HG03520 (cell line): ENCODE measurements around the gene LYRM1.

ENCODE experiments used
- ATAC-seq: cut with Tn5 transposase; IDR thresholded peaks from one replicate; pipeline ENCODE4 v1.9.1; 2021; ENCODE audit warnings: mild to moderate bottlenecking, moderate library complexity; ENCODE audit not compliant: unreplicated experiment

LYRM1 gene

GRCh38 chr16:20871941-20872815 lies 28.4 kb upstream of the LYRM1 start:
- ATAC-seq: no peak

DNA sequence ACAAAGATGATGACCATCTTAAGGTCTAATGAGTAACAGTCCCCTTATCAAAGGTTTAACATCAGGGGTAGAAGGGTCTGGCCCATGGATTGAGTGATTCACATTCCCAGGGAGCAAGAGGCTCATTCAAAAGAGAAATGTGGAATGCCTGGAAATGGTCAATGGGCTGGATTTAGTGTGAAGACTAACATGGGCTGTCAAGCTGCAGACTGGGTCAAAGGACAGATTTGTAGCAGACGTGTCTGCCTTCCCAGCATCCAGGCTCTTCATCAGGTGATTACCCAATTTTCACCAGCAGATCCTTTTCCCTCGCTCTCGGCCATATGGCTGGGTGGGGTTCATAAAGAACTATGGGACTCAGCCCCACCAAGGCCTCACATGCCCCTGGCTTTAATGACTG lies 27.2 kb upstream of the LYRM1 start:
- ATAC-seq: no peak

DNA sequence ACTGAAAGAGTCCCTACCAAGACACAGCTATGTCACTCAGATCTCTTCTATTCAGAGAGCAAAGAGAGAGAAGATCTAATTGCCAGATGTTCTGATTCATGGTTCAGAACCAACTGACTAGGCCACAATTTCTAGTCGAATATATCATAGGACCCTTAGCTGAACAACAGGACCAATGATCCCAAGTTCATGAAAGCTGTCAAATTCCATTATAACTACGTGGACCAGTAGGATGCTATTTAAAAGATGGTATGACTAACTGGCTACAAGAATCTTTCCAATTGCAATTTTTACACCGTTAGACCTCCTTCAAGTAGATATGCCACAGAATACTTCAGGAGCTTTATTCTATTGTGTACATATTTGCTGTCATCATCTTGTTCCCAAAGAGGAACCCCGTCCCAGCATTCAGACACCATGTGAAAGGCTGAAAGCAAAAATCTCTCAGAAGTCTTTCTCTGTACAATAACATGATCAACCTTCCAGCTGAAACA lies 26.4 kb upstream of the LYRM1 start:
- ATAC-seq: no peak

DNA sequence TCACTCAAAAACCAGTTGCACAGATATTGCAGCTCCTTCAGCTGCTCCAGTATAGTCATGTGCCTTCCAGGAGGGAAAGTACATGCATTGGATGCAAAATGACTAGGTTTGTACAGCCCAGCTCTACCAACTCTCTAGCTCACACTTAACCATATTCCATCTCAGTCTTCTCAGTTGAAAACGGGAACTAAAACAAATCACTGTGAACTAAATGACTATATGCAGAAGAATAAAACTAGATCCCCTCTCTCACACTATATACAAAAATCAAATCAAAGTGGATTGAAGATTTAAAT lies 25.3 kb upstream of the LYRM1 start:
- ATAC-seq: no peak

DNA sequence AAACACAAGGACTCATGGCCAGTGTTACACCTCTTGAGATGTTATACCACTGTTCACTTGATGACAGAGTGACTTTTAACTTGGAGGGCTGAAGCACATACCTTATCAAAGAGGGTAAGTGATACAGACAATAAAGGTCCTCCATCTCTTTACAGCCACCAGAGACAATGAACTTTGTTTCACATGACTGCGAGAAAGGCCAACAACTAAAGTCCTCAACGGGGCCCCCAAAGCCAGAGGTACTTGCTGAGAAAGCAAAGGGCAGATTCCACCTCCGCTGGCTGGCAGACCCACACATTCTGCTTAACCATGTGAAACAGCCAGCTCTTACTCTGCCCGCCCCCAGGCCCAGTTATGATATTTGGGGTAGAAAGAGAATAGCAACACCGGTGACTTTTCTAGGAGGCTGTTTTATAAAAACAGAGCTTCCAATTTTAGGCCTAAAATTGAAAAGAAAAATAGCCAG lies 21.9 kb upstream of the LYRM1 start:
- no peak for ATAC-seq

- no peak for ATAC-seq
Observed at GRCh38 chr16:20879175-20880040, 21.2 kb upstream of the LYRM1 start.

GRCh38 chr16:20880867-20881502 lies 19.6 kb upstream of the LYRM1 start:
- ATAC-seq: no peak

- ATAC-seq: no peak
Observed at GRCh38 chr16:20881503-20881878, 19.1 kb upstream of the LYRM1 start.

DNA sequence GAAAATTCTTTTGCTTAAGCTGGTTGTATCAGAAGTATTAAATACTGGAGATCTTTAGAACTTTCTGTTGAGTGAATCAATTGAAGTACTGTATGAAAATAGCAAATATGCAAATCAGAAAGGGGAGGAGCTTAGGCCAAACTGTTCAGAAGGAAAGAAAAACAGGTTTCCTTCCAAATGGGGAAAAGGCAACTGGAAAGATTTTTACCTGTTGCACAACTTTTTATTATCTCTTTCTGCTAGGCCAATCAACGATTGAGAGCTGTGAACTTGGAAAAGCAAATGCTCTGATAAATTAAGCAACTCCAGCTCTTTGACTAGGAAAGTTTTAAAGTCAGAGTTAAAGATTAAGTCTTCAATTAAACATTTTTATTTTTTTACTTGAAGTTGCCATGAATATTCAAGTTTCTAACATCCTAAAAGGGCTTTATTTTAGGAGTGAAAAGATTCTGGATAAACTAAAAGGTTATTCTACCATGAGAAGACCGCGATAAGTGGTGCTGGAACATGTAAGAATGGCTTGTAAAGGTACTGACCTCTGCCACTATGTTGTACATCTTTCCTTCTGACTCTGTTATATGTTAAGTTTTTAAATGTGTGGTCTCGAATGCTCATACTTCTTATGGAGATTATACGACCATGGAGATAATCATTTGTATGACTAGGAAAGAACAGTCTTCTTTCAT lies 16.9 kb upstream of the LYRM1 start:
- ATAC-seq: no peak

- no peak for ATAC-seq
Observed at GRCh38 chr16:20884240-20884556, 16.4 kb upstream of the LYRM1 start.

DNA sequence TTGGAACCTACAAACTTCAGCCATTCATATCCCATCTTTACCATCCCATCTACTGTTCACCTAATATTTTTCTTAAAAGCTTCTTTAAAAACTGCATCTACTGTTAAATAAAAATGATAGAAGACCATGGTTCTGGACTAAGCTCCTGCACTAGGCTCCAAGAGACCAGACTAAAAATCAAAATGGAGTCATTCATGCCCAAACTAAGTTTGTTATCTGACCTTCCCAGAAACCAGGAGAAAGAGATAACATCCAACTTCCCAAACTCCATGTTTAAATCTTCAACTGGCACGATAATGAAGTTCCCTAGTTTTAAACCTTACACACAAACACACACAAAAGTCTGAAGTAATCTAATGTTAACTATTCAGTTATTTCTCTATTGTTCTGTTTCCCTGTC lies 14.3 kb upstream of the LYRM1 start:
- no peak for ATAC-seq

DNA sequence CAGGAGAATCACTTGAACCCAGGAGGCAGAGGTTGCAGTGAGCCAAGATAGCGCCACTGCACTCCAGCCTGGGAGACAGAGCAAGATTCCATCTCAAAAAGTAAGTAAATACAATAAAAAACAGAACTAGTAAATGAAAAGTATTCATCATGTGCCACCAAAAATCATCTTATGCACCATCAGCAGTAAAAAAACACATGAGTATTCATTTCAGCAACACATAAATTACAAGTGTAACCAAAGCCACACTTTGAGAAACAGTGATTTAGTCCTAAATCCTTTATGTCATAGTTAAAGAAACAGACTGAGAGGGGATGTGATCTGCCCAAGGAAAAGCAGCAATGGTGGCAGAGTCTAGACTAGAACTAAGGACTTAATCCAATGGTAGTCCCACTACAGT lies 13.4 kb upstream of the LYRM1 start:
- no peak for ATAC-seq

DNA sequence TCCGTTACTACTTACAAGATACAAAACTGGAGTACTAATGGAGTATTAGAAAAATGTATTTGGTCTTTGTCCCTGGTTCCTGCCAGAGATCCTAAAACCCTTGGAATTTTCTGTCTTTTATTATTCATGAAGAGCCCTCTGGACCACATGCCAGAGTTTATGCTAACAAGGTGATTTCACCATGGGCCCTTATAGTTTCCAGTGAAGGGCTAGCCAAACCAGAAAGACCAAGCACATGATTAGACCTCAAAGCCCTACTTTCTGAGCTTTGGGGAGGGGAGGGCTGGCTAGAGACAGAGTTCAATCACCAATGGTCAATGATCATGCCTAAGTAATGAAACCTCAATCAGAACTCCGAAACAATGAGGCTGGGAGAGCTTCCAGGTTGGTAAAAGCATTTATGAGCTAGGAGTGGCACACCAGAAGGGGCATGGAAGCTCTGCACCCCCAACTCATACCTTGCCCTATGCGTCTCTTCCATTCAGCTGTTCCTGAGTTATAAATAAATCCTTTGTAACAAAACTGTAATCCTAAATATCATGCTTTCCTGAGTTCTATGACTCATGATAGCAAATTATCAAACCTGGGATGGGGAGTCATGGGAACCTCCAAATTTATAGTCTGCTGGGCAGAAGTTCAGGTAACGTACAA lies 10.8 kb upstream of the LYRM1 start:
- ATAC-seq: no peak

GRCh38 chr16:20894388-20894787 lies 6.2 kb upstream of the LYRM1 start:
- no peak for ATAC-seq

GRCh38 chr16:20897253-20897897 lies 3.2 kb upstream of the LYRM1 start:
- ATAC-seq: no peak

DNA sequence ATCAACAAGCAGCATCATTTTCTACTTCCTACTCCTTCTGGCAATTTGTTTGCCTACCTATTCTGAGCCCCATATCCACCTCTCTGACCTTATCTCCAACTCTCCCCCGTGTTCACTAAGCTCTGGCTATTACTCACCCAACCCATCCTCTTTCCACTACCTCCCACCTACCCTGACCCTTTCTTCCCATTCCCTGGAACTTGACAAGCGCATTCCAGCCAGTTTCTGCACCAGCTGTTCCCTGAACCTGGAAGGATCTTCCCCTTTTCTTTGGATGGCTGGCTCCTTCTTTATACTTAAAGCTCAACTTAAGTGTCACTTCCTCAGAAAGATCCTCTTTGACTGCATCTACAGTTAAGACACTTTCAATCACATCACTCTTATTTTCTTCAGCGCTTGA lies 2.6 kb upstream of the LYRM1 start:
- no peak for ATAC-seq

DNA sequence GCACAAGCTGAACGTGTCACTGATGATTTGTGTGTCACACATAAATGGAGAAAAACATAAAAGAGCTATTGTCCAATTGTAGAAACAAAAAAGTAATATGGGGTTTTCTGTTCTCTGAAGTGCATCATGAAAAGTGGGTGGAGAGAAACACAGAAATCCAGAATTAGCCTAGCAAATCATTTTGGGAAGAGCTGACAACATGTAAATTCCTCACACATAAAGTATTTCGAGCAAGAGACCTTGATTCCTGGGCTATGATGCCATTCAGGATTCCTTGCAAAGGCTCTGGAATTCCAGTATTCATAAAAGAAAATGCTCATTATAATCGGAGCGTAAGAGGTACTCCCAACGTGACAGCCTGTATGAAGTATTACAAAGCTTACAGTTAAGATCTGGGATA lies 1.5 kb upstream of the LYRM1 start:
- ATAC-seq: no peak

DNA sequence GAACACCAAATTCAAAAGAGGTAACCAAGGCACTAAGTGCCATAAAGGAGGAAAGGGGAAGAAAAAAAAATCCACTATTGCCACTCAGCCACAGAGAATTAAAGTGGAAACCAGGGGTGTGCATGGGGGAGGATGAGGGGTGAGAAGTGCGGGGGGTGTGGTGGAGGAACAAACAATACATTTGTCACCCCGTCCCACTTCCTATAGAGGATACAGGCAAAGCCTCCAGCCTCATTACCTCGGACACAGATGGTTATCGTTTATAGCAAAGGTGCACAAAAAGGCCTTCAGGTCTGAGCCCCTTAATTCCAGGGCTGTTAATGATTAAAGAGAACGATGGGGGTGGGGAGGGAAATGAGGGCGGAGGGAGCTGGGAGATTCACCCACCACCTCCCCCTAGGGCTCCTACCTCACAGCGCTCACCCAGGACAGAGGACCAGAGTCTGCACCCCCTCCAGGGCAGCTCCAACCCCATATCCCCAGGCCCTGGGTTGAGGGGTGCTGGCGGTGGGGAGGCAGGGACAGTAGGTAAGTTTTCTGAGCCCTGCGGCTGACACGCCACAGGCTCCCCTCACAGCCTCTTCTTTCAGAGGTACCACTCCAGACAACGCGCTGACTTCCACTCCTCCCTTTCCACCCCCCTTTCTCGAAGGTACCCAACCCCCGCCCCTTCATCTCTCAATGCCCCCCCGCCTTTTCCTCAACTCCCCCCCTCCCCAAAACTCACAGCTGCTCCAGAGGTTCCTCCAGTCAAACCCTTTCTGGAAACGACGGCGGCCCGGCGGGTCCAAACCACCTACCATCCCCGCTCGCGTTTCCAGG lies 883 bp upstream of the LYRM1 start:
- peak; percentile 4 for ATAC-seq

DNA sequence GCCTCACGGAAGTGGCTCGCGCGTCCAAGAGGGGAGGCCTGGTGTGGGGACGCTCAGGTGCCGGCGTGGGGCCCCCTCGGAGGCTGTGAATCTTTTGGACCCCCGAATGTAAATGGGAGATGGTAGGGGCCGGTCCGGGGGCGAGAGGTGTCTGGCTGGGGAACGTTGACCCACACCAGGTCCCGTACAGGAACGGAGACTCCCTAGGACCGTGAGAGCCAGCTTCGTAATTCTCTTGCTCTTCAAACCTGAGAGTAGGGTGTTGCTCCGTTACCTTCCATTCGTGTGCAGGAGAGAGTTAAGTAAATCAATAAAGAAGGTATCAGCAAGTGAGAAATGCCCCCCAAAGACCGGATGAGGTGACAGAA lies 481 bp downstream of the LYRM1 start:
- no peak for ATAC-seq
